OCI-LY7 (cell line): Measurements from ENCODE around the gene HMGN2. TPM values are rescaled to one million over a fixed set of nuclear protein-coding genes. Genes with fewer than 3 reads are reported as not detected.

Source experiments
- BruUV-seq: library from RNA; stranded (reverse); fragments of 400-500 nt; replicated peaks from 2 replicates; lab custom pipeline; 2021; lab: Mats Ljungman, UMichigan
- CTCF ChIA-PET: fragments of 300-600 bp; sonication (Branson Sonifier 250); formaldehyde crosslinking; loops from one replicate; lab custom pipeline; 2022; ENCODE audit warnings: antibody characterized with exemption; ENCODE audit not compliant: unreplicated experiment; lab: Charles Lee
- POLR2A ChIA-PET: fragments of 300-600 bp; sonication (Branson Sonifier 250); formaldehyde crosslinking; loops from one replicate; lab custom pipeline; 2022; ENCODE audit warnings: antibody characterized with exemption; lab: Charles Lee
- DNase-seq: peaks from one replicate; pipeline ENCODE4 v3.0.0-alpha.2; 2015; ENCODE audit warnings: low spot score
- H2AFZ ChIP-seq: fragments of 200-600 bp; sonication (generic), shearing (Covaris generic); 2 replicates; pipeline ENCODE4 v1.6.1; 2014; ENCODE audit warnings: mild to moderate bottlenecking, antibody characterized with exemption, low read length, moderate library complexity
- H3K27ac ChIP-seq: fragments of 200-600 bp; sonication (generic); 2 replicates; pipeline ENCODE4 v1.5.1; 2014; ENCODE audit warnings: mixed run types, low read depth, mild to moderate bottlenecking, moderate library complexity, low read length, inconsistent platforms; ENCODE audit not compliant: poor library complexity, severe bottlenecking
- H3K36me3 ChIP-seq: fragments of 200-600 bp; sonication (generic); 2 replicates; pipeline ENCODE4 v1.6.1; 2014; ENCODE audit warnings: mild to moderate bottlenecking, antibody characterized with exemption, low read length, moderate library complexity, mixed read lengths; ENCODE audit not compliant: insufficient read depth
- H3K4me1 ChIP-seq: fragments of 200-600 bp; sonication (generic); 2 replicates; pipeline ENCODE4 v1.5.1; 2014; ENCODE audit warnings: mild to moderate bottlenecking, low read length; ENCODE audit not compliant: insufficient read depth, poor library complexity, severe bottlenecking
- H3K4me2 ChIP-seq: fragments of 200-600 bp; sonication (generic); 2 replicates; pipeline ENCODE4 v1.6.1; 2014; ENCODE audit warnings: mild to moderate bottlenecking, low read length
- H3K4me3 ChIP-seq: fragments of 200-600 bp; sonication (generic); 2 replicates; pipeline ENCODE4 v1.5.1; 2014; ENCODE audit warnings: mild to moderate bottlenecking, low read depth, low read length; ENCODE audit not compliant: poor library complexity, severe bottlenecking
- H3K79me2 ChIP-seq: fragments of 200-600 bp; sonication (generic); 2 replicates; pipeline ENCODE4 v1.6.1; 2016; ENCODE audit warnings: low read depth, mild to moderate bottlenecking, low read length, moderate library complexity, mixed read lengths; ENCODE audit not compliant: insufficient read depth
- H3K9me2 ChIP-seq: fragments of 200-600 bp; sonication (generic); 2 replicates; pipeline ENCODE4 v1.6.1; 2016; ENCODE audit warnings: mild to moderate bottlenecking, low read length, mixed read lengths; ENCODE audit not compliant: insufficient read depth
- H3K9me3 ChIP-seq: fragments of 200-600 bp; sonication (generic); 2 replicates; pipeline ENCODE4 v1.6.1; 2014; ENCODE audit warnings: mild to moderate bottlenecking, mixed run types, low read length, mixed read lengths
- H4K20me1 ChIP-seq: fragments of 200-600 bp; sonication (generic); 2 replicates; pipeline ENCODE4 v1.6.1; 2014; ENCODE audit warnings: mild to moderate bottlenecking, antibody characterized with exemption, low read length, moderate library complexity, mixed read lengths; ENCODE audit not compliant: insufficient read depth
- CTCF ChIP-seq: fragments of 200-600 bp; sonication (generic); conservative IDR thresholded peaks from 2 replicates; pipeline ENCODE4 v1.5.1; 2014; ENCODE audit warnings: mild to moderate bottlenecking, antibody characterized with exemption, low read length, moderate library complexity, mixed read lengths
- EZH2phosphoT487 ChIP-seq: fragments of 200-600 bp; sonication (generic); IDR thresholded peaks from 2 replicates; pipeline ENCODE4 v1.6.1; 2018; ENCODE audit warnings: low read depth, borderline replicate concordance, mild to moderate bottlenecking, mixed run types, antibody characterized with exemption, low read length, moderate library complexity, mixed read lengths
- intact Hi-C: fragments of 100-400 bp; cut with micrococcal nuclease; formaldehyde crosslinking; loops from one replicate; pipeline ENCODE4 v1.10.0; 2022; ENCODE audit not compliant: unreplicated experiment
- total RNA-seq, 2 experiments: library from RNA; depleted of rRNA in 1 of 2; stranded (reverse); fragments of >200 nt in 1 of 2; shearing (Covaris generic) in 1 of 2; gene quantifications; 2 replicates each; pipeline ENCODE4 v1.2.3, GENCODE V29; 2014 to 2022

HMGN2 gene
- total RNA-seq, 2 experiments from 2014 or later = 649 to 1,017 TPM

GRCh38 chr1:26516987-26517765 lies 44.9 kb downstream of the HMGN2 start:
- no peak overlapping the region for H3K4me2 ChIP-seq
- ChIA-PET CTCF (interaction anchor here (0.9 kb wide), 1 partner anchor 21 kb away, joined by 3 read pairs; no protein-coding TSS in a partner anchor), POLR2A (interaction anchor here (0.6 to 1.2 kb wide), 5 partner anchors 11 to 75 kb away, joined by 3 to 10 read pairs (median 4); no protein-coding TSS in a partner anchor)
- intact Hi-C loops = no loop called here
- no peaks in the 10 kb centered on the region for H3K36me3 ChIP-seq
- H2AFZ ChIP-seq = no peak overlapping the region
- H3K4me1 ChIP-seq = no peaks in the 10 kb centered on the region
- no peak overlapping the region for H3K4me3 ChIP-seq
- no peak for TF ChIP-seq EZH2phosphoT487
- TF ChIP-seq CTCF = no peak
- BruUV-seq = no TSS peak
- H3K27ac ChIP-seq = no peak overlapping the region
- H4K20me1 ChIP-seq = no peaks in the 10 kb centered on the region
- no peaks in the 10 kb centered on the region for H3K9me2 ChIP-seq
- H3K9me3 ChIP-seq = no peaks in the 10 kb centered on the region
- no peaks in the 10 kb centered on the region for H3K79me2 ChIP-seq
- no peak for DNase-seq

GRCh38 chr1:26517766-26518049 lies 45.5 kb downstream of the HMGN2 start:
- no peaks in the 10 kb centered on the region for H3K4me1 ChIP-seq
- TF ChIP-seq EZH2phosphoT487 (no peak), CTCF (no peak)
- H3K9me3 ChIP-seq = no peaks in the 10 kb centered on the region
- no peak overlapping the region for H3K27ac ChIP-seq
- H2AFZ ChIP-seq = no peak overlapping the region
- H3K36me3 ChIP-seq = no peaks in the 10 kb centered on the region
- intact Hi-C loops = no loop called here
- H3K4me2 ChIP-seq = no peak overlapping the region
- H4K20me1 ChIP-seq = no peaks in the 10 kb centered on the region
- no peaks in the 10 kb centered on the region for H3K9me2 ChIP-seq
- POLR2A ChIA-PET = interaction anchor here (0.6 to 1.0 kb wide), 3 partner anchors 12 to 29 kb away, joined by 3 to 4 read pairs (median 3); no protein-coding TSS in a partner anchor
- no peaks in the 10 kb centered on the region for H3K79me2 ChIP-seq
- DNase-seq = no peak
- H3K4me3 ChIP-seq = no peak overlapping the region
- CTCF ChIA-PET = interaction anchor here (0.9 kb wide), 1 partner anchor 21 kb away, joined by 3 read pairs; no protein-coding TSS in a partner anchor
- BruUV-seq = no TSS peak

GRCh38 chr1:26518355-26518754 lies 46.1 kb downstream of the HMGN2 start:
- POLR2A ChIA-PET = no interaction called here

More at GRCh38 chr1:26518355-26518754, 46.1 kb downstream of the HMGN2 start:
- no peaks in the 10 kb centered on the region for H4K20me1 ChIP-seq
- intact Hi-C loops = no loop called here
- H3K9me2 ChIP-seq = no peaks in the 10 kb centered on the region
- BruUV-seq = no TSS peak
- no peaks in the 10 kb centered on the region for H3K36me3 ChIP-seq
- no peaks in the 10 kb centered on the region for H3K9me3 ChIP-seq
- H3K4me1 ChIP-seq = no peaks in the 10 kb centered on the region
- no peak overlapping the region for H2AFZ ChIP-seq
- H3K27ac ChIP-seq = no peak overlapping the region
- DNase-seq = no peak
- no peaks in the 10 kb centered on the region for H3K79me2 ChIP-seq
- CTCF ChIA-PET = interaction anchor here (0.9 kb wide), 1 partner anchor 20 kb away, joined by 3 read pairs; no protein-coding TSS in a partner anchor
- TF ChIP-seq CTCF (no peak), EZH2phosphoT487 (no peak)
- H3K4me3 ChIP-seq = no peak overlapping the region
- no peak overlapping the region for H3K4me2 ChIP-seq
